NCI-H2107 (cell line): ENCODE results near the gene B3GALNT2.
A peak's percentile ranks its signal among the peaks of the same experiment; 100 is the strongest.
"Not testable (repeated sequence)": the region's sequence is repeated elsewhere in the genome, so short reads cannot be mapped to it uniquely, and the experiment has no call there.

Source experiments
- DNase-seq: peaks from one replicate; lab custom pipeline; 2025; lab: John Stamatoyannopoulos, UW

The B3GALNT2 gene

DNA sequence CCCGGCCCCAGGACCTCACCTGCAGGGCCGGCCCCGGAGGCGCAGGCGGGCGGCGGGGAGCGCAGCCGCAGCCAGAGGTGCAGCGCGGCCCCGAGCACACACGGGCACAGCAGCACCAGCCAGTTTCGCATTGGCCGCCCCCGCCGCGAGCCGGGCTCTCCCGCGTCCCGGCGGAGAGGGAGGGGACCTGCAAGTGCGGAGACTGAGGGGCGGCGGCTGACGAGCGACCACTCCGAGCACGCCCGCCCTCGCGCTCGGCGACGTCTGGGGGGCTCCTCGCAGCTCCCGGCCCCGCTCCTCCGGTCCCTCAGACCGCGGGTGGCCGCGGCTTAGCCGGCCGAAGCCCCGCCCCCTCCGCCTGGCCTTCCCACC is at the start of gene B3GALNT2:
B3GALNT2 (minus strand) TSS at position 331 of the 372 bp plus-strand sequence; CDS start at position 131, 200 bp downstream.
- peak; percentile 77 for DNase-seq

DNA sequence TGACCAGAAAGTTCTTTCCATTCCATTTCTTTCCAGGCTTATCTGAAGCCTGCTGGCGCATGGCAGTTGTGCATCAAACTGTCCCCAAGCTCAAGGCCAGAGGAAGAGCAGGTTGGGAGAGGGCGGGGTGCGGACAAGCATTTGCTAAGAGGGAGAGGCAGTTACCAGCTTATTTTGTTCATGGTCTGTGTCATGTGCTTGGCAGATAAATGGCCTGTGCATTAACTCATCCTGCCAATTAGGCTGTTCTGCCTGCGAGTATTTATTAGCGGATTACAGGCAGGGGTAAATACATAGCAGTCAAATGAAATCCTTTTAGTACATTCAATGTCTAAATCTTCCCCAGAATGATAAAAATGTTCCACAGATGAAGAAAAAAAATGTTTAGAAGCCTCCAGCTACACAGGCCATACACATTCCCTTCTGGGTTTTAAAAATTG is 48.9 kb upstream of the B3GALNT2 start:
- DNase-seq, result no peak

DNA sequence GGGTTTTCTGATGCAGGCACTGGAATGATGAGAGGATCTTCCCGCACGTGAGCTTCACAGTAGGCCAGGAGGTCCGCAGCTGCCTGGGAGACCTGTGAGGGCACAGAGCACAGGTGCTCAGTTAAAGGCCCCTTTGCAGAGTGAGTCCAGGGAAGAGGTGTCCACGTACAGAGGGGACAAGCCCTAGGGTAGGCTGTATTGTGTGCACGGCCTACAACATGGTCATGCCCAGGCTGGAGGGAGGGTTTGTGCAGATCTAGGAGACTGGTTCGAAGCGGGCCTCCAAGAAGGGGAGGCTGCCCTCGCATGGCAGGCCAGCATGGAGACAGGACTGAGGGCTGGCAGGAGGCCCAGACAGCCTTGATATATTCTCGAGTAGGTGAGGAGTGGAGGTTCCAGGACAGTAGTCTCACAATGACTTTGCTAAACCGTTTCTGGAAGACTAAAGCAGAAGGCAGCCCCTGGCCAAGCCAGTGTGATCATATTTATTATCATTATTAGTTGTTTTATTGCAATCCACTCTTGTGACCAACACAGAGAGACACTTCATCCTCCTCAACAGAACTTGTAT is 48.0 kb upstream of the B3GALNT2 start:
- no peak for DNase-seq

GRCh38 chr1:235549351-235550139 is 45.3 kb upstream of the B3GALNT2 start:
- no peak for DNase-seq

- not testable (repeated sequence) for DNase-seq
These were observed 42.3 kb upstream of the B3GALNT2 start for GRCh38 chr1:235546369-235547155.

GRCh38 chr1:235545292-235545930 is 41.2 kb upstream of the B3GALNT2 start:
- DNase-seq, result no peak

DNA sequence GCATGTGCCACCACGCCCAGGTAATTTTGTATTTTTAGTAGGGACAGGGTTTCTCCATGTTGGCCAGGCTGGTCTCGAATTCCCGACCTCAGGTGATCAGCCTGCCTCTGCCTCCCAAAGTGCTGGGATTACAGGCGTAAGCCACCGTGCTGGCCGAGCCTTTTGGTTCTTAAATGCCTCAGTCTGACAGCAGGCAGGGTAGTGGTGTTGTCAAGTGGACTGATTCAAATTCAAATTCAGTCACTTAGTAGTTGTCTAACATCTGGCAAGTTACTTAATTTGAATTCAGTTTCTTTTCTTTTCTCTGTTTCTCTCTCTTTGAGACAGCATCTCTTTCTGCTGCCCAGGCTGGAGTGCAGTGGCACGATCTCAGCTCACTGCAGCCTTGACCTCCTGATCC is 38.6 kb upstream of the B3GALNT2 start:
- not testable (repeated sequence) for DNase-seq

DNA sequence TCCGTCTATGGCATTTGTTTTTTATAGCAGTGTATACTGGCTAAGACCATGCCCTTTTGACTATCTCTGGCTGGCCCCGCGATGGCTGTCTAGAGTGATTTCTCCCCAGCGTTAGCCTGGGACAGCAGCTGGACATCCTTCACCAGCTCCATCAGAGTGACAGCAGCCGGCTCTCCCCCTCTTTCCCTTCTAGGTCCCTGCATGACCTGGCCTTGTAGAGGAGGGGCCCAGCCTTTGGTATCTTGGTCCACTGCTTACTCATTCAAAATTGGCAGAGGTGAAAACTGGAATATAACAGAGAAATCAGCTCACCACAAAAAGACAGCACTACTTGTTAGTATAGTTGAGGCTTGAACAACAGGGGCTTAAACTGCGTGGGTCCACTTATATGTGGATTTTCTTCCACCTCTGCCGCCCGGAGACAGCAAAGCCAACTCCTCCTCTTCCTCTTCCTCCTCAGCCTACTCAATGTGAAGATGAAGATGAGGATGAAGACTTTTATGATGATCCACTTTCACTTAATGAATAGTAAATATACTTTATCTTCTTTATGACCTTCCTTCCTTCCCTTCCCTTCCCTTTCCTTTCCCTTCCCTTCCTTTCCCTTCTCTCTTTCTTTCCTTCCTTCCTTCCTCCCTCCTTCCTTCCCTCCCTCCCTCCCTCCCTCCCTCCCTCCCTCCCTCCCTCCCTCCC is 29.4 kb upstream of the B3GALNT2 start:
- DNase-seq, result no peak

DNA sequence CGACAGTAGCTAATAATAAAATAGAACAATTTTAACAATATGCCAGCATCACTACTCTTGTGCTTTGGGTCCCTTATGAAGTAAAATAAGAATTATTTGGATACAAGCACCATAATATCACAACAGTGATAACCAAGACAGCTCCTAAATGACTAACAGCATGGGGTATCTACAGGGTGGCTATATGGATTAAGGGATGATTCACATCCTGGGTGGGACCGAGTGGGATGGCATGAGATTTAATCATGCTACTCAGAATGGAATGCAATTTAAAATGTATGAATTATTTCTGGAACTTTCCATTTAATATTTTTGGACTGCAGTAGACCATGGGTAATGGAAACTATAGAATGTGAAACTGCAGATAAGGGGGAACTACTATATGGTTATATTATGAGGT is 28.1 kb upstream of the B3GALNT2 start:
- no peak for DNase-seq

- DNase-seq, result no peak
These were observed 23.1 kb upstream of the B3GALNT2 start for GRCh38 chr1:235527196-235527814.

- no peak for DNase-seq
These were observed 21.1 kb upstream of the B3GALNT2 start for GRCh38 chr1:235525314-235525713.

DNA sequence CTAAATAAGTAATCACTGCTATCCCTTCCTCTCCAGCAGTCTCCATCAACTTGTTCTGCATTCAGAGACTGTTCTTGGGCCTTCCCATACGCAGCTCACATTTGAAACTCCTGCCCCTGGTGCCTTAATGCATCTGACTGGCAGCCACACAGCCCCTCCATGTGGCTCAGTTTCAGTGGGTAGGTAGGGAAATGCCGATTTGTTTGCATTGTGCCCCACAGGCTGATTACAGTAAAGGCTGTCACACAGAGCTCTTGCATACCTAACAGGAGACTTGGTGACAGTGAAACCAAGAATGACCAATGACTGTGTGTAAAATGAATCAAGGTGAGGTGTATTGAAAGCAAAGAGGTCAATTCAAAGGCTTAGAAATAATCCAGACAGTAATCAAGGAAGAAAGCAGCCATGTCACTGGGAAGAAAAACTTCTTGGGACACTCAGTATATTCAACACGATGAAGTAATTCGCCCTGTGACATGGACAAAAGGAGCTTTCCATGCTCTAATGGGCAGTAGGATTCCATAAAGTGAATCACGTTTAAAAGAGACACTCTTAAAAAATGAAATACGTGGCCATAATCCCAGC is 12.7 kb upstream of the B3GALNT2 start:
- DNase-seq, result no peak

GRCh38 chr1:235515844-235516512 is 11.7 kb upstream of the B3GALNT2 start:
- no peak for DNase-seq

DNA sequence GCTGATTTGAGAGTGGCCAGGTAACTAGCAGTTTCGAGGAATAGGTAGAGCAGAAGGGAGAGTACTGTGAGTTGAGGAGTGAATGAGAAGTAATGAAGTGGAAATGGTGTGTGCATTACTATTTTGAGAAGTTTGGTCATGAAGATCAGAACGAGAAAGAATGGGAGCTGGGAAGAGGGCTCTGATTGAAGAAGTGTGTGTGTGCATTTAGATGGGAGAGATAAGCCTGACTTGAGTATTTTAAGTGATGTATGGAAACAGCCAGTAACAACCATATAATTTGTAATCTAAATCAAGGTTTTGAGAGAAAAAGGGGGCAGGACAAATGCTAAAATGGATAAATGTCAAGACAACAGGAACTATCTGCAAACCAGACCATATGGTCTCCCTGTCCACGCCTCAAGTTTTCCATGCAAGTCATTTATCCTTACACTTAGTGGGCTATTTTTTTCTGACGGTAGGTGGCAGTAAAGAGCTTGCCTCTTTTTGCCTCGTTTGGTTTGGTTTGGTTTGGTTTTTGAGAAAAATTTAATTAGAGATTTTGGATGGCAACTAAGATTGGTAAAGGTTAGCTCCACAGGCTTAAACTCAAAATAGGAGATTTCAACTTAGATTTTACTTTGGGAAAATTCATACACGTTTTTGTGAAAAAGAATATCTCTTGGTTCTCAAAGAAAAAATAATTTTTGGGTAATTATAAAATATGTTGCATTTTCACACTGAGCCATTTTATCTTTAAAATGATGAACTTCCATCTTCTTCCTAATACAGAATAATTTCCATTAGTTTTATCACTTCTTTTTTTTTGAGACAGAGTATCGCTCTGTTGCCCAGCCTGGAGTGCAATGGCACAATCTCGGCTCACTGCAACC is 9.5 kb upstream of the B3GALNT2 start:
- peak; percentile 75 for DNase-seq

GRCh38 chr1:235511470-235512240 is 7.4 kb upstream of the B3GALNT2 start:
- no peak for DNase-seq

GRCh38 chr1:235510823-235511222 is 6.6 kb upstream of the B3GALNT2 start:
- DNase-seq, result no peak

DNA sequence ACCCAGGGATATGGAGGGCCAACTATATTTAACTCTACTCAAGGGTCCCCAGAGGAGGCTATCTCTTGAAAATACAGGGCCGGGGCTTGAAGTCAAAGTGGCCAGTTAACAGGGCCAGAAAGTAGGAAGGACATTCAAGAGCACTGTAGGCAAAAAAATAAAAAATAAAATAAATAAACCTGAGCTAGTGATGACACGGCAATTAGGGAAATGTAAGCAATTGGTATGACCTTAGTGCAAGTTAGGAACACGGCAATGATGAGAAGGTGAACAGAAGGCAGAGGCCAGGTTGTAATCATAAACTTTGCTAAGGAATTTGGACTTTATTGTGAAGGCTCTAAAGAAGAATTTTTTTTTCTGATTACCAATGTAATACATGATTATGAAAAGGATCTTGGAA is 3.4 kb upstream of the B3GALNT2 start:
- no peak for DNase-seq

DNA sequence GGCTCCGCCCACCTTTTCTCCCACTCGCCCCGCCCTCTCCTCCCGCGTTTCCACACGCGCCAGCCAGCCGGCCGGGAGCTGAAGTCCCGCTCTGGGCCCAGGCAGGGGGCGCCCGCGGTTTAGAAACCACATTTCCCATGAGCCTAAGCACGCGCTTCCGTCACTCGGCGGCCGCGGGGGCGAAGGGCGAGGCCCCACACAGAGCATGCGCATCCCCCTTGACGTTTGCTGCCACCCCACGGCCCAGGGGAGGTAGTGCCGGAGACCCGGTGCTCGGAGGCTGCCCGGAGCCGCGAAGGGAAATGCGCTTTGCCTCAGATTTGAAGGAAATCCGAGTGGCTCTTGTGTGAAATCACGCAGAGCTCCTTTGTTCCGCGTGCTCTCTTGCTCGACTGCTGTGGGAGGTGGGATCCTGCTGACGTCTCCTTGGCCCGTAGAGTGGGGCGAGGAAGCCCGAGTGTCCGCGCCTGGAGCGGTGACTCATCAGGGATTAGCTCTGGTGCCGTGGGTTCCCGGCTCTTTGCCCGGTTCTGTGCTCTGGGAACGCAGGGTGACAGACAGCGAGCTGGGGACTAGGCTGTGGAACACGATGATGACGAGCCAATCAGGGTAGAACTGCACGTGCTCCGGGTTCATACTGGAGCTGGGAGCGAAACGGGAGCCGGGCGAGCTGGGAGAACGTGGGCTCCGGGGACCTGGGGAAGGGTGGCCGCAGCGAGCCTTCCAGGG is 406 bp upstream of the B3GALNT2 start:
- peak; percentile 100 for DNase-seq
